HL-60 (cell line): Measurements from ENCODE around the gene ILDR1.

Experiments used
- GABPA ChIP-seq: IDR thresholded peaks from 2 replicates; pipeline ENCODE4 v1.6.1; 2012; ENCODE audit warnings: low read depth
- POLR2AphosphoS5 ChIP-seq: IDR thresholded peaks from 2 replicates; pipeline ENCODE4 v1.6.1; 2012; ENCODE audit warnings: low read depth
- REST ChIP-seq: IDR thresholded peaks from 2 replicates; pipeline ENCODE4 v1.6.1; 2012; ENCODE audit warnings: low read depth; ENCODE audit not compliant: insufficient replicate concordance
- TF ChIP-seq, protein P1 (sequence below): IDR thresholded peaks from one replicate; pipeline ENCODE4 v1.5.1; 2011; ENCODE audit warnings: low read length, control low read depth, inconsistent platforms; ENCODE audit not compliant: insufficient read depth

DNA sequence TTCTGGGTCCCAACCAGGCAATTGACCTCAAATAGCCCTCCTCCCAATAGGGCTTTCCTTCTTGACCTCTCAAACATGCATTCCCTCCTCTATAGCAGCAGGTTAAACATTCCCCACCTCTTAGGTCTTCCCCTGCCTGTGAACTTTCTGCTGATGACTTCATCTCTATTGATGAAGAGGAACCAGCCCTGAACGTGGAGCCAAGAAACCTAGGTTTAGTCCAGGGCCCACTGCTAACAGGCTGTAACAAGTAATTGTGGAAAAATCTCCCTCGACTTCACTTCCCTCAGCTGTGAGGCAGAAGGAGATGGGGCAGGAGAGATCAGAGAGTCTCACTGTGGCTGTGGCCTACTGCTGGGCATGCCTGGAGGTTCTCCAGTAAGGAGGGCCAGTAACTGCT lies 24.7 kb downstream of the ILDR1 start:
- TF ChIP-seq, protein P1, sequence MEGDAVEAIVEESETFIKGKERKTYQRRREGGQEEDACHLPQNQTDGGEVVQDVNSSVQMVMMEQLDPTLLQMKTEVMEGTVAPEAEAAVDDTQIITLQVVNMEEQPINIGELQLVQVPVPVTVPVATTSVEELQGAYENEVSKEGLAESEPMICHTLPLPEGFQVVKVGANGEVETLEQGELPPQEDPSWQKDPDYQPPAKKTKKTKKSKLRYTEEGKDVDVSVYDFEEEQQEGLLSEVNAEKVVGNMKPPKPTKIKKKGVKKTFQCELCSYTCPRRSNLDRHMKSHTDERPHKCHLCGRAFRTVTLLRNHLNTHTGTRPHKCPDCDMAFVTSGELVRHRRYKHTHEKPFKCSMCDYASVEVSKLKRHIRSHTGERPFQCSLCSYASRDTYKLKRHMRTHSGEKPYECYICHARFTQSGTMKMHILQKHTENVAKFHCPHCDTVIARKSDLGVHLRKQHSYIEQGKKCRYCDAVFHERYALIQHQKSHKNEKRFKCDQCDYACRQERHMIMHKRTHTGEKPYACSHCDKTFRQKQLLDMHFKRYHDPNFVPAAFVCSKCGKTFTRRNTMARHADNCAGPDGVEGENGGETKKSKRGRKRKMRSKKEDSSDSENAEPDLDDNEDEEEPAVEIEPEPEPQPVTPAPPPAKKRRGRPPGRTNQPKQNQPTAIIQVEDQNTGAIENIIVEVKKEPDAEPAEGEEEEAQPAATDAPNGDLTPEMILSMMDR = no peak
- no peak for TF ChIP-seq POLR2AphosphoS5
- TF ChIP-seq REST = no peak
- TF ChIP-seq GABPA = no peak
